ENCODE measurements around the gene PLXNA3. TPM values are rescaled to one million over a fixed set of nuclear protein-coding genes. Genes with fewer than 3 reads are reported as not detected.
A peak's percentile ranks its signal among the peaks of the same experiment; 100 is the strongest.

PLXNA3 gene
- total RNA-seq, 2 experiments from 2014 or later, result 35.1 to 38.1 TPM

DNA sequence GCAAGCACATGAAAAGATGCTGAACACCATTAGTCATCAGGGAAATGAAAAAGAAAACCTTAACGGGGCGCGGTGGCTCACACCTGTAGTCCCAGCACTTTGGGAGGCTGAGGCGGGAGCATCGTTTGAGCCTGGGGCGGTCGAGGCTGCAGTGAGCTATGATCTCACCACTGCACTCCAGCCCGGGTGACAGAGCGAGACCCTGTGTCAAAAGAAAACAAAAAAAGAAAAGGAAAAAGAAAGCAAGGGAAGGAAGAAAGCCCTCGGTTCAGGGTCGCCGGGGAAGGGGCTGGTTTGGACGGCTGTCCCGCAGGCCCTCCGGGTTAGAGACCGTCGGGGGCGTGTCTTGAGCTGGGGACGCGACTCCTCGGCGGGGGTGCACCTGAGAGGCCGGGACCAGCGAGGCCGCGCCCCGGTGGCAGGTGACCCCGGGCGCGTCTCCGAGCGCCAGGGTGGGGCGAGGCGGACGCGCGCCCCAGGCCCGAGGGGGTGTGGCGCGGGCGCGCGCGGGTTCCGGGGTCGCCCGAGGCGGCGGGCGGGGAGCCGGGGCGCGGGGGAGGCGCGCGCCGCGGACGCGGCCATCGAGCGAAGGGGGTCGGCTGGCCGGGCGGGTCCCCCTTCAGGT is 478 bp upstream of the PLXNA3 start:
- H3K27ac ChIP-seq (ENCODE audit: low read depth in 1 of 2, low read length in 2 of 2), result no peak overlapping the region

DNA sequence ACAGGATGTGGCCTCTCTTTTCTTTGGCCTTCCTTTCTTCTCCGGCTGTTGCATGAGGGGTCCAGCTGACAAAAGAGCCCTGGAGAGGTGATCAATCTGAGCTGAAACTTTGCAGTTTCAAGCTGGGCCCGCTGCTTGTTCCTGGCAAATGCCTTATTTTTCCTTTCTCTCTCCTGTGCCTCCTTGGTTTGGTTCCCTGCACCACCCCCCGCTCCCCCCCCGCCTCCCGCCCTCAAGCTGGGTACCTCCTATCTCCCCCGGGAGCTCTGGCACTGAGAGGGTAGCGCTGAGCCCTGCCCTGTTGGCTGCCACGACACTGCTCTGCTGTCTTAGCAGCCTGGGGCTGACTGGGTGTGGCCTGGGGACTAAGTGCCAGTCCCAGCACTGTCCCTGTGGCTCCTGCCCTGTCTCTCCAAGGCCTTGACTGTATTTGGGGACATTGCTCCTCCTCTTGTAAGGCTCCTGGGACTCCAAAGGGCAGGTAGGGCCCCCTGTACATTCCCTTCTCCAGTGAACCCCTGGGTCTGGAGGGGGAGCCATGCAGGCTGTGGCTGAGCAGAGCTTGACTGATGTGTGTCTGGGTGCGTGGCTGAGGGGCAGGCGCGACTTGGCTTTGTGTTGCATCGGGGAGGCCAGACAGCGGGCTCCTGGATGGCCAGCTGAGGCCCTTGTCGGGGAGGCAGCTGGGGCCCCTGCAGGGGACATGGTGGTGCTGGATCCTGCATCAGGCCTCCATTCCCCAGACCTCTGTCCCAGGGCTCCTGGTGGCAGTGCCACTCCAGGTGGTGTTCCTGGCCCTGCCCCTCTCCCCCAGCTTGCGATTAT is 1.1 kb downstream of the PLXNA3 start:
- POLR2A ChIA-PET, result interaction anchor here (0.6 to 1.8 kb wide), 9 partner anchors 13 to 61 kb away, joined by 3 to 8 read pairs (median 4); partner anchors contain the start of genes FAM3A, FAM50A, RPL10 and SLC10A3

More for the DNA sequence above, 478 bp upstream of the PLXNA3 start:
- peak overlapping the region; percentile 92 for H3K4me3 Mint-ChIP-seq
- no peaks in the 10 kb centered on the region for H3K27me3 Mint-ChIP-seq
- H3K27ac Mint-ChIP-seq, result peak overlapping the region; percentile 83
- Histone ChIP-seq H3K36me3 (ENCODE audit: insufficient read depth, low read length) (peaks cover 13% of the 10 kb centered on the region), H3K4me1 (ENCODE audit: insufficient read depth, low read length) (peaks cover 23% of the 10 kb centered on the region), H3K9me3 (ENCODE audit: control insufficient read depth in 1 of 2, insufficient read depth in 1 of 2, low read length in 2 of 2) (no peaks in the 10 kb centered on the region), H3K27me3 (ENCODE audit: control insufficient read depth in 1 of 2, insufficient read depth in 2 of 2, low read length in 2 of 2) (no peaks in the 10 kb centered on the region), H3K4me3 (ENCODE audit: low read length) (peak overlapping the region; percentile 50)
- peaks cover 17% of the 10 kb centered on the region for H3K36me3 Mint-ChIP-seq (ENCODE audit: low read depth)
- CTCF ChIA-PET, result no interaction called here
- H3K4me1 Mint-ChIP-seq (ENCODE audit: low read depth), result peaks cover 11% of the 10 kb centered on the region
- intact Hi-C loops (cut with DNase I, micrococcal nuclease), result loop anchor here in 1 of 2 experiments (1.0 to 2.0 kb wide), 3 partner anchors 21 to 33 kb away; partner anchors contain the start of genes GDI1 and SLC10A3
- no peaks in the 10 kb centered on the region for H3K9me3 Mint-ChIP-seq
- DNase-seq, result peak in 13 of 14 experiments; percentile 24 to 85 (median 60)
- POLR2A ChIA-PET, result interaction anchor here (0.8 to 1.7 kb wide), 7 partner anchors 16 to 59 kb away, joined by 4 to 8 read pairs (median 5); partner anchors contain the start of genes RPL10, SLC10A3 and UBL4A
- TF ChIP-seq, protein P1, sequence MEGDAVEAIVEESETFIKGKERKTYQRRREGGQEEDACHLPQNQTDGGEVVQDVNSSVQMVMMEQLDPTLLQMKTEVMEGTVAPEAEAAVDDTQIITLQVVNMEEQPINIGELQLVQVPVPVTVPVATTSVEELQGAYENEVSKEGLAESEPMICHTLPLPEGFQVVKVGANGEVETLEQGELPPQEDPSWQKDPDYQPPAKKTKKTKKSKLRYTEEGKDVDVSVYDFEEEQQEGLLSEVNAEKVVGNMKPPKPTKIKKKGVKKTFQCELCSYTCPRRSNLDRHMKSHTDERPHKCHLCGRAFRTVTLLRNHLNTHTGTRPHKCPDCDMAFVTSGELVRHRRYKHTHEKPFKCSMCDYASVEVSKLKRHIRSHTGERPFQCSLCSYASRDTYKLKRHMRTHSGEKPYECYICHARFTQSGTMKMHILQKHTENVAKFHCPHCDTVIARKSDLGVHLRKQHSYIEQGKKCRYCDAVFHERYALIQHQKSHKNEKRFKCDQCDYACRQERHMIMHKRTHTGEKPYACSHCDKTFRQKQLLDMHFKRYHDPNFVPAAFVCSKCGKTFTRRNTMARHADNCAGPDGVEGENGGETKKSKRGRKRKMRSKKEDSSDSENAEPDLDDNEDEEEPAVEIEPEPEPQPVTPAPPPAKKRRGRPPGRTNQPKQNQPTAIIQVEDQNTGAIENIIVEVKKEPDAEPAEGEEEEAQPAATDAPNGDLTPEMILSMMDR (IDR thresholded peaks at IDR 0.05), result no peak
- ATAC-seq (ENCODE audit: poor library complexity), result peak; percentile 59

DNA sequence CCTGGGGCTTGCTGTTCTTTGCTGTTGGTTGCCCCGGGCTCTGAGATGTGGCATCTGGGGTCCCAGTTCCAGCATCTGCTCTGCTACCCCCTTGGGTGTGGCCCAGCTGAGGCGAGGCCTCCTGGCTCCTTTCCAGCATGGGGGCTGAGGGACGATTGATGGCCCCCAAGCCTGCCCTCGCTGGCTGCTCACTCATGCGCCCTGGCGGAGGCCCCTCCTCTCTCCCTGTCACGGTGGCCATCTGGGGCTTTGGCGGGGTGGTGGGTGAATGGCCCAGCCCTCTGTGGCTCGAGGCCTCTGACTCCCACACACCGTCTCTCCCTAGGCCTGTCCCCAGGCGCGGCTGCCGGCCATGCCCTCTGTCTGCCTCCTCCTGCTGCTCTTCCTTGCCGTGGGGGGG is 1.8 kb downstream of the PLXNA3 start:
- POLR2A ChIA-PET, result interaction anchor here (1.1 to 1.8 kb wide), 2 partner anchors 14 to 31 kb away, joined by 3 to 8 read pairs; partner anchors contain the start of gene SLC10A3
- TF ChIP-seq, protein P1 (IDR thresholded peaks at IDR 0.05), result no peak

More for the DNA sequence above, 1.1 kb downstream of the PLXNA3 start:
- H3K27ac ChIP-seq (ENCODE audit: low read depth in 1 of 2, low read length in 2 of 2), result no peak overlapping the region
- peak; percentile 48 for ATAC-seq (ENCODE audit: poor library complexity)
- peak in 5 of 14 experiments; percentile 13 to 40 (median 30) for DNase-seq
- H3K9me3 Mint-ChIP-seq, result no peaks in the 10 kb centered on the region
- H3K27ac Mint-ChIP-seq, result peak overlapping the region; percentile 54
- peak overlapping the region; percentile 67 for H3K4me3 ChIP-seq (ENCODE audit: low read length)
- peak overlapping the region; percentile 86 for H3K4me3 Mint-ChIP-seq
- H3K4me1 Mint-ChIP-seq (ENCODE audit: low read depth), result peaks cover 11% of the 10 kb centered on the region
- intact Hi-C loops (cut with DNase I, micrococcal nuclease), result loop anchor here in 1 of 2 experiments (1.0 to 2.0 kb wide), 3 partner anchors 19 to 31 kb away; partner anchors contain the start of genes GDI1 and SLC10A3
- TF ChIP-seq, protein P1 (IDR thresholded peaks at IDR 0.05), result no peak
- H3K36me3 ChIP-seq (ENCODE audit: insufficient read depth, low read length), result peaks cover 22% of the 10 kb centered on the region
- no peaks in the 10 kb centered on the region for H3K27me3 Mint-ChIP-seq
- peaks cover 23% of the 10 kb centered on the region for H3K4me1 ChIP-seq (ENCODE audit: insufficient read depth, low read length)
- peaks cover 19% of the 10 kb centered on the region for H3K36me3 Mint-ChIP-seq (ENCODE audit: low read depth)
- no peaks in the 10 kb centered on the region for H3K27me3 ChIP-seq (ENCODE audit: control insufficient read depth in 1 of 2, insufficient read depth in 2 of 2, low read length in 2 of 2)
- CTCF ChIA-PET, result no interaction called here
- H3K9me3 ChIP-seq (ENCODE audit: control insufficient read depth in 1 of 2, insufficient read depth in 1 of 2, low read length in 2 of 2), result no peaks in the 10 kb centered on the region

More for the DNA sequence above, 1.8 kb downstream of the PLXNA3 start:
- Histone ChIP-seq H3K27ac (ENCODE audit: low read depth in 1 of 2, low read length in 2 of 2) (no peak overlapping the region), H3K4me1 (ENCODE audit: insufficient read depth, low read length) (peaks cover 23% of the 10 kb centered on the region), H3K4me3 (ENCODE audit: low read length) (no peak overlapping the region), H3K27me3 (ENCODE audit: control insufficient read depth in 1 of 2, insufficient read depth in 2 of 2, low read length in 2 of 2) (no peaks in the 10 kb centered on the region), H3K9me3 (ENCODE audit: control insufficient read depth in 1 of 2, insufficient read depth in 1 of 2, low read length in 2 of 2) (no peaks in the 10 kb centered on the region), H3K36me3 (ENCODE audit: insufficient read depth, low read length) (peaks cover 28% of the 10 kb centered on the region)
- ATAC-seq (ENCODE audit: poor library complexity) (no peak), DNase-seq (no peak)
- peaks cover 19% of the 10 kb centered on the region for H3K36me3 Mint-ChIP-seq (ENCODE audit: low read depth)
- peak overlapping the region; percentile 36 for H3K27ac Mint-ChIP-seq
- H3K4me1 Mint-ChIP-seq (ENCODE audit: low read depth), result peaks cover 11% of the 10 kb centered on the region
- no peaks in the 10 kb centered on the region for H3K9me3 Mint-ChIP-seq
- peak overlapping the region; percentile 72 for H3K4me3 Mint-ChIP-seq
- no peaks in the 10 kb centered on the region for H3K27me3 Mint-ChIP-seq
- CTCF ChIA-PET, result no interaction called here
- intact Hi-C loops (cut with DNase I, micrococcal nuclease), result loop anchor here in 1 of 2 experiments (2.0 kb wide), 1 partner anchor 23 kb away; the partner anchor contains the start of gene GDI1
